Ovary (tissue), 3 donors: ENCODE data around the gene RBM20.

ENCODE experiments used
- EP300 ChIP-seq: sonication (generic); formaldehyde crosslinking; IDR thresholded peaks from one replicate; pipeline ENCODE4 v1.6.1; 2017; ENCODE audit warnings: antibody characterized with exemption
- POLR2A ChIP-seq: fragments of 450-650 bp; IDR thresholded peaks from one replicate; pipeline ENCODE4 v1.6.1; 2017; ENCODE audit warnings: antibody characterized with exemption, mild to moderate bottlenecking, moderate library complexity
- TF ChIP-seq, protein P1 (sequence below), 3 donors: fragments of 450-650 bp in 2 of 3; fragments of 200-600 bp in 1 of 3; IDR thresholded peaks; one replicate each; pipeline versions ENCODE4 v1.5.1 to v1.8.0; 2016 to 2022; ENCODE audit warnings: antibody characterized with exemption in 3 of 3, mild to moderate bottlenecking in 1 of 3
- donor health status: DM: no; HTN: no; CAD: no.

DNA sequence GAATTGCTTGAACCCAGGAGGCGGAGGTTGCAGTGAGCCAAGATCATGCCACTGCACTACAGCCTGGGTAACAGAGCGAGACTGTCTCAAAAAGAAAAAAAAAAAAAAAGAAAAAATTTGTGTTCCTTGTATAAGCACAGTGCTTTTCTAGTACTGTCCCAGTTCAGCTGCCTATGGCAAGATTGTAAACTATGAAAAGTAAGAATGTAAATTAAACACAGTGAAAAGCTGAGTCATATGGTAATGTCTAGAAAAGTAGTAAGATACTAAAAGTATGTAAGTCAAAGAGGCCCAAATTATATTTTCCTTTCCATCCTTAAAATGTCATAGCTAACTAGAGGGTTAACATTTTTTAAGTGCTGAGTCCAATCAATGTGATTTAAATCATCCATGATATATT is 42.8 kb downstream of the RBM20 start:
- TF ChIP-seq, protein P1, sequence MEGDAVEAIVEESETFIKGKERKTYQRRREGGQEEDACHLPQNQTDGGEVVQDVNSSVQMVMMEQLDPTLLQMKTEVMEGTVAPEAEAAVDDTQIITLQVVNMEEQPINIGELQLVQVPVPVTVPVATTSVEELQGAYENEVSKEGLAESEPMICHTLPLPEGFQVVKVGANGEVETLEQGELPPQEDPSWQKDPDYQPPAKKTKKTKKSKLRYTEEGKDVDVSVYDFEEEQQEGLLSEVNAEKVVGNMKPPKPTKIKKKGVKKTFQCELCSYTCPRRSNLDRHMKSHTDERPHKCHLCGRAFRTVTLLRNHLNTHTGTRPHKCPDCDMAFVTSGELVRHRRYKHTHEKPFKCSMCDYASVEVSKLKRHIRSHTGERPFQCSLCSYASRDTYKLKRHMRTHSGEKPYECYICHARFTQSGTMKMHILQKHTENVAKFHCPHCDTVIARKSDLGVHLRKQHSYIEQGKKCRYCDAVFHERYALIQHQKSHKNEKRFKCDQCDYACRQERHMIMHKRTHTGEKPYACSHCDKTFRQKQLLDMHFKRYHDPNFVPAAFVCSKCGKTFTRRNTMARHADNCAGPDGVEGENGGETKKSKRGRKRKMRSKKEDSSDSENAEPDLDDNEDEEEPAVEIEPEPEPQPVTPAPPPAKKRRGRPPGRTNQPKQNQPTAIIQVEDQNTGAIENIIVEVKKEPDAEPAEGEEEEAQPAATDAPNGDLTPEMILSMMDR (IDR thresholded peaks at IDR 0.05) = no peak
- TF ChIP-seq POLR2A = no peak
- TF ChIP-seq EP300 = no peak
